Epithelial cell of proximal tubule (primary cell): ENCODE measurements around the gene SLC49A3. TPM values are rescaled to one million over a fixed set of nuclear protein-coding genes. Genes with fewer than 3 reads are reported as not detected.
"Not testable (repeated sequence)": the region's sequence is repeated elsewhere in the genome, so short reads cannot be mapped to it uniquely, and the experiment has no call there.

Source experiments
- DNase-seq: peaks from one replicate; pipeline ENCODE4 v3.0.0-alpha.2; 2011; ENCODE audit warnings: low read depth
- H3K4me3 ChIP-seq: 2 replicates; pipeline ENCODE4 v1.5.1; 2011; ENCODE audit warnings: low read depth, mild to moderate bottlenecking, low read length
- total RNA-seq: library from RNA; depleted of rRNA; stranded (reverse); fragments of >200 nt; gene quantifications from 2 replicates; pipeline ENCODE4 v1.2.3, GENCODE V29; 2015
- TF ChIP-seq, protein P1 (sequence below): conservative IDR thresholded peaks from 2 replicates; pipeline ENCODE4 v1.5.1; 2012; ENCODE audit warnings: low read depth, mild to moderate bottlenecking, low read length

The SLC49A3 gene
- 2.9 and 4.1 TPM in 2 replicates for total RNA-seq

DNA sequence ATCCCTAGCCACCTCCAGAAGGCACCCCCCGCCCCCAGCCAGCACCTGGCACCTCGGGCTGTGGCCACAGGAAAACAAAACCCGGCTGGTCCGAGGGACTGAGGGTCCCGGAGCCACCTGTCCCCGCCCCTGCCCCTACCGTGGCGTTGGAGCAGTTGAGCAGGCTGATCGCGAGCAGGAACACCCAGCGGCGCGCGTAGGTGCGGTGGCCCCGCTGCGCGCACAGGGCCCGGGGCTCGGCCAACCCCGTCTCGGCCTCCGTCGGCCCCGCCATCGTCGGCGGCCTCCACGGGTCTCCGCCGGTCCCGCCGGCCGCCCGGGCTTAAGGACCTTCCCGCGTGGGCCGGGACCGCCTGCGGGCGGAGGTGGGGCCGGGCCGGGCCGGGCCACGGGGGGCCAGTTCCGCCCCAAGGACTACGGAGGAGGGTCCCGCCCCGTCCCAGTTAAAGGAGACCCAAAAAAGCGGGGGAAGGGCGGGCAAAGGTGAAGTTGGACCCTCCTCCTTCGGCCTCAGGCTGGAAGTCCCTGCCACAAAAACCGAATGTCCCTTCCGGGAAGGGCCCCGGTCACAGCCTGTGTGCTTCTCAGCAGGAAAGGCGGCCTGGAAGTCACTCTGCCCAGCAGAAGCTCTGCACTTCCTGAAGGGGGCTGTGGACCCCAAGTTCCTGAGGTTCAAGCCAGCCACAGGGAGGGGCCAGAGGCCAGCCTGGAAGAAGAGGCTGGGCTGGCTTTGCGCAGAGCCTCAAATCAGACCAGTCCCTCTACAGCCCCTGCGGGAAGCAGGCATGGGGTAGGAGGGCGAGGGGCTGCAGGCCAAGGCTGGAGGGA lies at the start of gene SLC49A3:
Gene SLC49A3 (minus strand): TSS at position 298 of the 828 bp plus-strand sequence. CDS start 24 bp downstream, at position 274.
- no peak for DNase-seq
- H3K4me3 ChIP-seq, result peak within 1 kb of the TSS; percentile 42
- TF ChIP-seq, protein P1, sequence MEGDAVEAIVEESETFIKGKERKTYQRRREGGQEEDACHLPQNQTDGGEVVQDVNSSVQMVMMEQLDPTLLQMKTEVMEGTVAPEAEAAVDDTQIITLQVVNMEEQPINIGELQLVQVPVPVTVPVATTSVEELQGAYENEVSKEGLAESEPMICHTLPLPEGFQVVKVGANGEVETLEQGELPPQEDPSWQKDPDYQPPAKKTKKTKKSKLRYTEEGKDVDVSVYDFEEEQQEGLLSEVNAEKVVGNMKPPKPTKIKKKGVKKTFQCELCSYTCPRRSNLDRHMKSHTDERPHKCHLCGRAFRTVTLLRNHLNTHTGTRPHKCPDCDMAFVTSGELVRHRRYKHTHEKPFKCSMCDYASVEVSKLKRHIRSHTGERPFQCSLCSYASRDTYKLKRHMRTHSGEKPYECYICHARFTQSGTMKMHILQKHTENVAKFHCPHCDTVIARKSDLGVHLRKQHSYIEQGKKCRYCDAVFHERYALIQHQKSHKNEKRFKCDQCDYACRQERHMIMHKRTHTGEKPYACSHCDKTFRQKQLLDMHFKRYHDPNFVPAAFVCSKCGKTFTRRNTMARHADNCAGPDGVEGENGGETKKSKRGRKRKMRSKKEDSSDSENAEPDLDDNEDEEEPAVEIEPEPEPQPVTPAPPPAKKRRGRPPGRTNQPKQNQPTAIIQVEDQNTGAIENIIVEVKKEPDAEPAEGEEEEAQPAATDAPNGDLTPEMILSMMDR, result no peak

DNA sequence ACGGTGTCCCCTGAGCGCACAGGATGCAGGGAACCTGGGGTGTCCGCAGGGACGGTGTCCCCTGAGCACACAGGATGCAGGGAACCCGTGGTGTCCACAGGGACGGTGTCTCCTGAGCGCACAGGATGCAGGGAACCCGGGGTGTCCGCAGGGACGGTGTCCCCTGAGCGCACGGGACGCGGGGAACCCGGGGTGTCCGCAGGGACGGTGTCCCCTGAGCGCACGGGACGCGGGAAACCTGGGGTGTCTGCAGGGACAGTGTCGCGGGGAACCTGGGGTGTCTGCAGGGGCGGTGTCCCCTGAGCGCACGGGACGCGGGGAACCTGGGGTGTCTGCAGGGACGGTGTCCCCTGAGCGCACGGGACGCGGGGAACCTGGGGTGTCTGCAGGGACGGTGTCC lies 47.6 kb upstream of the SLC49A3 start:
- not testable (repeated sequence) for DNase-seq, H3K4me3 ChIP-seq

DNA sequence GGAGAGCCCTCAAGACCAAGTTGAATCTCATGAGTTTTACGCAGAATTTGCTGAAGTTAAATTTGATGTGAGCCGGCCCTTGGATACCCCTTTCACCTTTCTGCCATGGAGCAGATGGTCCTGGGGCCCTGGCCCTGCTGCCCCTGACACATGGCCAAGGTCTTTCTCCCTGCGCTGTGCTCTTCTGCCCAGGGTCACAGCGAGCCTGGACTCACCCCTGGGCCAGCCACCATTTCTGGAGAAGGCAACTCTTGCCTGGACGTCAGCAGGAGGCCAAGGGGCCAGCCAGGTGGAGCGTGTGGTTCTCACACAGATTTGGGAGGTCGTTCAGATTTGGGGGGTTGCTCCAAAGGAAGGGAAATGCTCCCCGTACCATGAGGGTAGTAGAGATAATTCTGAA lies 46.6 kb upstream of the SLC49A3 start:
- DNase-seq, result no peak
- H3K4me3 ChIP-seq, result no peak overlapping the region
- TF ChIP-seq, protein P1, result no peak

DNA sequence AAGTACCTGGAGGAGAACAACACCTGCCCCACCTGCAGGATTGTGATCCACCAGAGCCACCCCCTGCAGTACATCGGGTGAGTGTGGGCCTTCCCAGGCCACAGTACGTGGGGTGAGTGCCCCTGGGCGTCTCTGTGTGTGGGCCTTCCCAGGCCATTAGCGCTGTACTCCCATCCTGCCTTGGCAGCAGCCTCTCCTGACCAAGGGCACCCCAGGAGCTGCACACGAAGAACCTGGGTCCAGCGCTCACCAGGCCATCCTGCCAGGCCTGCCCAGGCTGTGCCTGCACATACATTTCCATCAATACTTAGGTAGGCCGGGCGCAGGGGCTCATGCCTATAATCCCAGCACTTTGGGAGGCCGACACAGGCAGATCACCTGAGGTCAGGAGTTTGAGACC lies 46.0 kb upstream of the SLC49A3 start:
- H3K4me3 ChIP-seq, result no peak overlapping the region
- no peak for DNase-seq
- TF ChIP-seq, protein P1, result no peak

DNA sequence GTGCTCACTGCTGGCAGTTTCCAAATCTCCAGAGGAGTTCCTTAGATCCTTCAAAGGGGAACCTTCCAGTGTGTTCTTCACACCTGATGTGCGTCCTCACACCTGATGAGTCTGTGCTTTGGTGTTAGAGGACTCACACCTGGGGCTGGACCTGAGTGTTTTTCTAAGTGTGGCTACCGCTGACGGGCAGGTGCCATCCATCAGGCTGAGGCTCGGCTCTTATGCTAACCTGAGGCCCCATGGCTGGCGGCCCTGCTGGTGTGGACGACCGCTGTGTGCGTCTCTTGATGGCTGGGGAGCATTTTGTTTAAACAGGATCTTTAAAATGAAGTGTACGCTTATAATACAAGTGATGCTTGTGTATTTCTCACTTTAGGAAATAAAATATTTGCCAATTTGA lies 45.1 kb upstream of the SLC49A3 start:
- TF ChIP-seq, protein P1, result no peak
- DNase-seq, result no peak
- no peak overlapping the region for H3K4me3 ChIP-seq

DNA sequence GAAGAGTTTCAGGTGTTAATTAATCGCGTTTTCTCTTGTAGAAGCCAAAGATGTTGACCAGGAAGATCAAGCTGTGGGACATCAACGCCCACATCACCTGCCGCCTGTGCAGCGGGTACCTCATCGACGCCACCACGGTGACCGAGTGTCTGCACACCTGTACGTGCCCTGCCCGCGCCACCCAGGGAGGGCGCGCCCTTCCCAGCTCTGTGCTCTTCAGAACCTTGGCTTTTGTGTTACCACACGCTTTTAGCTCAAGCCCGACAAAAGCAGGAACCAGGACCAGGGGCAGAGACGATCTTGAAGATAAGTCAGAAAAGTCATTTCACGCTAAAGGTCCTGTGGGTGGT lies 44.7 kb upstream of the SLC49A3 start:
- no peak for DNase-seq
- H3K4me3 ChIP-seq, result no peak overlapping the region
- TF ChIP-seq, protein P1, result no peak

DNA sequence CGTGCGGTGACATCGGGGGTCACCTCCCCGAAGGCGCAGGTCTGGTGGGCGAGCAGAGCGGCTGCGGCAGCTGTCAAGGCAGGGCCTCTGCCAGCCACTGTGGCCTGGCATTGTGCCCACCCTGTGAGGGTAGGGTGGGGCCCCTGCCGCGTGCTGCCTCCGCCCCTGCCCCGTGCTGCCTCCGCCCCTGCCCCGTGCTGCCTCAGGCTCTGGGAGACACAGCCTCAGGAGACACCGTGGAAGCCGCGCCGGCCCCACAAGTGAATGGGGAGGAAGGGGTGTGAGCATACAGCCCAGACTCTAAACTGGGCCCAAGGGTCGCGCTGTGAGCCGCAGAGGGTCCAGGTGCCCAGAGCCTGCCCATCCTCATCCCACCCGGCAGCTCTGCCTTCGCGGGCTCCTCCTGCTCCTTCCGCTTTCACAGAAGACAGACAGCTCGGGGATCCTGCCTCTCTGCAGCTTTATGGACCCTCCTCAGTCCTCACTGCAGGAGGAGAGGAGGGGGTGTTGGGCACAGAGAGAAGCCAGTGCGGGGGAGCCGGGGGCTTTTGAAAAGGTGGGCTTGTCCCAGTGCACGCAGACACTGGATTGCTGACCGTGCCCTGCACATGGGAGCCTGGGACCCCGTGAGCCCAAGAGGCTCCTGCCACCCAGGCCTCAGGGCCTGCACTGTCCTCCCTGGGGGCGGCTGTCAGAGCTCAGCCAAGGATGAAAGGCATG lies 44.1 kb upstream of the SLC49A3 start:
- H3K4me3 ChIP-seq, result no peak overlapping the region
- DNase-seq, result no peak
- TF ChIP-seq, protein P1, result no peak
